ENCODE measurements around the gene DZIP3. TPM values are rescaled to one million over a fixed set of nuclear protein-coding genes. Genes with fewer than 3 reads are reported as not detected.

DZIP3 gene
- total RNA-seq, 1 experiment from 2014 or later: 25.3 TPM

Other genes starting within 250 kb of the DZIP3 start
- gene MYH15, start 79.1 kb upstream of the DZIP3 start, total RNA-seq (2021): 0.09 to 0.16 TPM (median 0.14 TPM) in 3 replicates
- 29.3 to 32.8 TPM (median 32.0 TPM) in 3 replicates for gene CIP2A, start 284 bp upstream of the DZIP3 start, total RNA-seq (2021)
- not detected in 3 replicates for gene RETNLB, start 167.7 kb downstream of the DZIP3 start, total RNA-seq (2021)
- gene TRAT1, start 233.1 kb downstream of the DZIP3 start, total RNA-seq (2021): 0.11 TPM in 2 of 3 replicates, not detected in the other

All from WTC11 (cell line).